H1 (cell line): ENCODE data around the gene ACBD6. TPM values are rescaled to one million over a fixed set of nuclear protein-coding genes. Genes with fewer than 3 reads are reported as not detected.

Experiments
- CHD7 ChIP-seq: fragments of 300-600 bp; sonication (generic); IDR thresholded peaks from 2 replicates; pipeline ENCODE4 v1.7.1; 2012; ENCODE audit warnings: low read length, moderate library complexity, mild to moderate bottlenecking, inconsistent platforms; ENCODE audit not compliant: insufficient replicate concordance
- NRF1 ChIP-seq: IDR thresholded peaks from 2 replicates; pipeline ENCODE4 v1.6.1; 2011; ENCODE audit warnings: mild to moderate bottlenecking, low read depth, low read length, improper control_type of control experiment
- SUZ12 ChIP-seq: fragments of 200-600 bp; sonication (generic); IDR thresholded peaks from 2 replicates; pipeline ENCODE4 v1.6.1; 2012; ENCODE audit warnings: mild to moderate bottlenecking, inconsistent platforms, low read length, moderate library complexity, mixed read lengths
- TAF7 ChIP-seq: optimal IDR thresholded peaks from 2 replicates; pipeline ENCODE3; 2011; ENCODE audit warnings: low read depth, mild to moderate bottlenecking, inconsistent platforms, low read length, moderate library complexity, borderline replicate concordance
- polyA plus RNA-seq, 7 experiments: library from polyadenylated mRNA; depleted of rRNA in 3 of 7; stranded (reverse) in 5 of 7; unstranded in 2 of 7; fragments of >200 nt in 5 of 7; fragments of 200-250 nt in 2 of 7; gene quantifications; 1 replicate in 5 of 7; 2 replicates in 1 of 7; 4 replicates in 1 of 7; pipeline versions ENCODE4 v1.2.1 to v1.2.3, GENCODE V29; 2011 to 2013; ENCODE audit warnings: missing spikeins in 2 of 7, mixed read lengths in 2 of 7
- total RNA-seq: library from RNA; stranded (reverse); fragmentation: NEBNext Ultra II Directional; extraction: Animal tissue kit (Norgen Biotek cat#: 25700); gene quantifications from 2 replicates; pipeline ENCODE4 v1.2.1, GENCODE V29; 2021

Gene ACBD6
- total and polyA plus RNA-seq, 2 of the 8 experiments (the other 6 are each of a cell fraction or from before 2014, with no cell fraction given) = 52.0 to 67.7 TPM

GRCh38 chr1:180489976-180490375, 12.4 kb downstream of the ACBD6 start (continued):
- TF ChIP-seq CHD7 = no peak
- TF ChIP-seq NRF1 = no peak
- TF ChIP-seq SUZ12 = no peak
- no peak for TF ChIP-seq TAF7
